HG02943 (cell line): ENCODE measurements around the gene IGSF22.

Experiments used
- ATAC-seq: cut with Tn5 transposase; IDR thresholded peaks from one replicate; pipeline ENCODE4 v1.9.1; 2021; ENCODE audit warnings: mild to moderate bottlenecking, low read depth, moderate library complexity; ENCODE audit not compliant: unreplicated experiment

IGSF22 gene

GRCh38 chr11:18745251-18745650 is 19.3 kb upstream of the IGSF22 start:
- ATAC-seq, result no peak

DNA sequence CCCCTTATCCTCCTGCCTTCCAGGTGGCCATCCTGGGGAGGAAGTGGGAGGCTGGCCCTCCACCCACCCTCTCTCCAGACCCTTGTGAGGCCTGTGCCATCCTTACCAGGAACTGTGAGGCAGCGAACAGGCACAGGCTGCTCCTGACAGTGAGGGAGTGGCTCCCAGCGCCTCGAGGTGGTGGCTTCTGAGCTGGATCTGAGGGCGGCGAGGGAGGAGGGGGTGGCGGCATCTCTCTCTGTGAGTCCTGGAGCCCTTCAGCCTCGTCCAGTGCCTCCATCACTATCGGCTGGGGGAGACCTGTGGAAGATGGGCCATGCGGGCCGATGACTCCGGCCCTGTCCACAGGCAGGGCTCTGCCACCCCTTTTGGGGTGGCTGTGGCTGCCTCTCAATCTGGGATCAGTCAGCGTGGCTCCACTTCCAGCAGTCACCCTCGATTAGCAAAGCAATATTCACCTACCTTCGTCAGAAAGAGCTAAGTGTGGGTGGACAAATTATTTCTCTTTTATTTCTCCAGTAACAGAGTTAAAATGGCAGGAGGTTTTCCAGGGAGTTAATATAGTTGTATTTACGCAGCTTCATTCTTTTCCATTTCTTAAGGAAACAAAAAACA is 18.0 kb upstream of the IGSF22 start:
- no peak for ATAC-seq

DNA sequence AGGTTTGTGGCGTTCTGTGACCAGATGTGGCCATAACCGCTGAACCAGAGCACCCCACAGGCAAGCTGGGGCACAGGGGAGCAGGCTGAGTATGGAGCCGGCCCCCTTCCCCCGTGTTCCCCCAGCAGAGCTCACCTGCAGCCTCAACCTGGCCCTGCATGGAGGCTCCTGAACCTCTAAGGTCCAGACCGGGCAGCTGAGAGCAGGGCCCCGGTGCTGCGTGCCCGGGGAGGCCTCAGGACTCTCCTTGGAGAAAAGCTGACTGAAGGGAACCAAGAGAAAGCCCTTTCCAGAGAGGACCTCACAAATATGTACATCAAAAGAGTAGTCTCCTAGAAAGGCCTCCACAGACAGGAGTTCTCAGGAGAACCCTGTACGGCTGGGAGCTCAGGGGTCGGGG is 17.4 kb upstream of the IGSF22 start:
- ATAC-seq, result no peak

DNA sequence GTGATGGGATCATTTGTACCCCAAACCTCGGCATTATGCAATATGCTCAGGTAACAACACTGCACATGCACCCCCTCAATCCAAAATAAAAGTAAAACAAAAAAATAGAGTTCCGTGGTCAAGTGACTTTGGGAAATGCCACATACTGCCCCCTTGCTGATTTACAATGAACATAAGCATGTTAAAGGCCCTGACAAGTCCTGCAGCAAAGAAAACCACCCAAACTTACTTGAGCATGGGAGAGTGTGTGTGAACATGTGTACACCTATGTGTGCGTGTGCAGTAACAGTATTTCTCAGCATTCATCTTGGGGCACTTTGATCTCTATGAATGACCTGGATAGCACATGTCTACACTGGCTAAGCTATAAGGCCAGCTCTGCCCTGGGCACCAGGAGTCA is 15.8 kb upstream of the IGSF22 start:
- no peak for ATAC-seq

- ATAC-seq, result no peak
Observed at GRCh38 chr11:18739685-18740084, 13.7 kb upstream of the IGSF22 start.

DNA sequence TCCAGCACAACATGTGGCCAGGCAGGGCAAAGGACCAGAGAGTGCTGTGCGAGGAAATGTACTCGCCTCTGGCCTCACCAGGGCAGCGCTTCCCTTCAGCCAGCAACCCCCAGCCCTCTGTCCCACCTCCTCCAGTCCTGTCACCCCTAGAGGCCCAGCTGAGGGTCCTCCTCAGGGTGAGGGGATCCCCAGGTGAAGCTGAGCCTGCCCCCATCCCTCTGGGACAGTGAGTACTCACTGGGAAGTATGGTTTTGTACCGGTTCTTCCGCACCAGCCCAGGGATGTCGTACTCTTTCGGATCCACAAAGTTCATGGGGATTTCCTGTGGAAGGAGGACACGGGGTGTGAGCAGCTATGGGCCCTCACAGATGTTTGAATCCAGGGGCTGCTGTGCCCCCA is 11.7 kb upstream of the IGSF22 start:
- no peak for ATAC-seq

DNA sequence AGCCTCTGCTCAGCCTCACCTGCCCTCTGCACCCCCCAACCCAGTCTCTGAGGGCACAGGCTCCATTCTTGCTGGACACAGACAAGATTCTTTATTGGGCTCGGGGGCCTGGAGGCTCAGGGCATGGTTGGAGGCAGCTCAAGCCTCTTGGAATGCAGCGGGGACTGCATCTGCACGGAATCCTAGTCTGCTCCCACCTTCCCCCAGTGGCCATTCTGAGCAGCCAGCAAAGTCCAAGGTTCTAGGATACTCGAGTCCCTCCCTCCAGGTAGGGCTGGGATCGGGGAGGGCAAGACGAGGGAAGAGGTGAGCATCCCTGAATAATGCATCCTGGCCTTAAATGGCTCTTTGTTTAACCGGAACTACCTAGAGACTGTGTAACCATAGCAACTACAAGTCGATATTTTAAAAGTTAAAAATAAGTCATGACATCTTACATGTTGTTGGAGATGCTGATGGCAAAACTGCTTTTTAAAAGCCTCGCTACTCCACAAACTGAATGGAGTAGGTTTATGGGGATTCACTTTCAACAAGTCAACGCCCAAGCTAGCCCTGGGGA is 10.7 kb upstream of the IGSF22 start:
- ATAC-seq, result no peak

DNA sequence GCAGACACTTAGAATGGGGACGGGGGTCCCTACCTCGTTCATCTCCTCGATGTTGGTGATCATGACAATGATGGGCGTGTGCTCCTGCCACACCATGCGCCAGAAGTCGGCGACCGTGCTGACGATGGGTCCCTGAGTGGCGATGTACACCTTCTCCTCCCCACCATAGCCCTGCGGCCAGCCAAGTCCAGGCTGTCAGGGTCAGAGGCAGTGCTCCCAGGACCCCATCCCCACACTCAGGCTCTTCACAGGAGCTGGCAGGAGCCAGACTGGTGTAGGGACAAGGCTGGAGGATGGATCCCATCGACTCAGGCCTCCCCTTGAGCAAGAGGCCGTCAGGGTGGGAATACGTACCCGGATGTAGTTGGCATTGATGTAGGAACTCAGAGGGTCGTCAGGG is 7.2 kb upstream of the IGSF22 start:
- no peak for ATAC-seq

GRCh38 chr11:18731949-18732821 is 6.2 kb upstream of the IGSF22 start:
- no peak for ATAC-seq

GRCh38 chr11:18731441-18731840 is 5.5 kb upstream of the IGSF22 start:
- no peak for ATAC-seq

DNA sequence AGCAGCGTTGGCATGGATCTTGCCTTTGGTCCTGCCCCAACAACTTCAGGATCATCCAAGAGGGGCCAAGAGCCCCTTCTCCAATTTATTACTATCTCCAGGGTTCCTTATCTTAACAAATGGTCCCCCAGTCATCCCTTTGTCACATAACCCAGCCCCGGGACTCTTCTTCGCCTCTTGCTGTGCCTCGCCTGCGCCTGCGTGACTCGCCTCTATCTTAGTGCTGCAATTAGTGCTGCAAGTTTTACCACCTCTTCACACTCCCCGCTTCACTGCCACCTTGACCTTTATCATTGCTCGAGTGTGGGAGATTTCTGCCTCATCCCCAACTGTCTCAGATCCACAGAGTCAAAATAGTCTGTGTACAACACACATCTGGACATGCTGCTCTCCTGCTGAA is 4.0 kb upstream of the IGSF22 start:
- ATAC-seq, result no peak

- ATAC-seq, result no peak
Observed at GRCh38 chr11:18729426-18729825, 3.4 kb upstream of the IGSF22 start.

DNA sequence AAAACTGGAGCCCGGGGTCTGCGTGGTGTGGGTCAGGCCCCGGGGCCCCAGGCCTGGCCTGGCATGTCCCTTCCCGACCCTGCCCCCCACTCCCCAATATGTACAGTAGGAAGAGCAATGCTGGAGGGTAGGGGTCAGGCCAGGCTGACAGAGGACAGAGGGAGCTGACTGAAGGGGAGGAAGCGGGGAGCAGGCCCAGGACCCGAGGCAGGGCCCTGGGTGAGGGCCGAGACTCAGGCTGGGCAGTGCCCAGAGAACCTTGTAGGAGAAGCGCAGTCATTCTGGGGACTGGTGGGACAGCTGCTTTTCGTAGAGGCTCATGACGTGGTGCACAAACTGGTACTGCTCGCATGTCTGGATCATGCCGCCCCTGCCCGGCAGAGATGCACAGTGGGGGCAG is 2.7 kb upstream of the IGSF22 start:
- ATAC-seq, result no peak

DNA sequence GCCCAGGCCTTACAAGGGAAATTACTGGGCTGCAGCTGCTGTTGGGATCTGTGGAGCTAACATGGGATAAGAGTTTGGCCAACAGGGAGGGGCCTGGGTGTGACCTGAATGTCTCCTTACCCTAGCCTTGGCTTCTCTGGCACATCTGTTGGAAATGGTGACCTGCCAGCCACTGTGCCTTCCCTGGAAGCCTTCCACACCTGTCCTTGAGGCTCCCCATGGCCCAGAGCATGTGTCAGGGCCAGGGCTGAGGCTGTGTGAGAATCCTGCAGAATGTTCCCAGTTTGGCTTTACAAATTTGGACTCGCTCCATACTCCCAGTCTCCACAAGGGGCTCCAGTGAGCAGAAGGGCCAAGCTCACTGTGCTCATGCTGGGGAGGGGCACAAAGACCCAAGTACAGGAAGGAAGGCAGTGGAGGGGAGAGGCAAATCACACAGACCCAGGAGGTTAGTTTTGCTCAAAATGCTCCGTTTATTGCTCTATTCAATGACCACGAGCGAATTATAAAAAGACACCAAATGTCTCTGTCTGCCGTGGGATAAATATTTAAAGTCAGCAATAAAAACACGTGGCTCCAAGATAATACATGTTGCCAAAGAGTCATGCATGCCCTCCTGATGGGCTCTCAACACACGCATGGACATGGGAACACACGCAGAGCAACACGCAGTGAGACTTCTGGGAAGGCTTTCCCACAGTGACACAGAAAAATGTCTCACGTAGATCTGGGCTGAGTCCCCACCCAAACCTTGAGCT is 1.7 kb upstream of the IGSF22 start:
- no peak for ATAC-seq

DNA sequence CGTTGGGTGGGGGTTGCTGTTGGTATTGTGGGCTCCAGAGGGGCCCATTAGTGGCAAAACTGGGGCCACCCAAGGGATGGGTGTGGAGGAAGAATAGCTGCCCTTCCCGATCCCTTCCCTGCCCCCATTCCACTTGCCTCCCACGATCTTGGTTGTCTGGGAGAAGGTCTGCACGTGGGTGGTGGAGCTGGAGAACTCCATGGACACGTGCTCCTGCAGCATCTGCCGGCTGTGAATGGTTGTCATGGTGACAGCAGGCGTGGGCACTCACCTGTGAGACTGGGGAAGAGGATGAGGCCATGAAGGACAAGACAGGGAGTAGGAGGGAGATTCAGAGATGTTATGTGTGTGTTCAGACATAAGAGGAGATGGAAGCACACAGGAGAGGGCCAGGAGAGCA is 2.0 kb downstream of the IGSF22 start:
- ATAC-seq, result no peak

DNA sequence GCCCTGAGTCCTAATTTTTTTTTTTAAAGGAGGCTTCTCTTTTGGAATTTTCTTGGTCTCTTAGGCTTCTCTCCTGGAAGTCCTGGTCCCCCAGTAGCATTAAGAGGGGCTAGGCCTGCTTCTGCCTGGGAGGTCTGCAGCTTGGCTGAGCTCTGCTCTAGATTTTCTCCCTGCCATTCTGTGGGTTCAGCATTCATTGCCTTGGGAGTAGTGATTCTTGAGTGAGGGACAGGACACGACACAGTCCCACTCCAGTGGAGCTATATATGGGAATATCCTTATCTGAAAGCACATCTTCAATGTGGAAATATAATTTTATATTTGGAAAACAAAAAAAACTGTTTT is 3.7 kb downstream of the IGSF22 start:
- no peak for ATAC-seq

DNA sequence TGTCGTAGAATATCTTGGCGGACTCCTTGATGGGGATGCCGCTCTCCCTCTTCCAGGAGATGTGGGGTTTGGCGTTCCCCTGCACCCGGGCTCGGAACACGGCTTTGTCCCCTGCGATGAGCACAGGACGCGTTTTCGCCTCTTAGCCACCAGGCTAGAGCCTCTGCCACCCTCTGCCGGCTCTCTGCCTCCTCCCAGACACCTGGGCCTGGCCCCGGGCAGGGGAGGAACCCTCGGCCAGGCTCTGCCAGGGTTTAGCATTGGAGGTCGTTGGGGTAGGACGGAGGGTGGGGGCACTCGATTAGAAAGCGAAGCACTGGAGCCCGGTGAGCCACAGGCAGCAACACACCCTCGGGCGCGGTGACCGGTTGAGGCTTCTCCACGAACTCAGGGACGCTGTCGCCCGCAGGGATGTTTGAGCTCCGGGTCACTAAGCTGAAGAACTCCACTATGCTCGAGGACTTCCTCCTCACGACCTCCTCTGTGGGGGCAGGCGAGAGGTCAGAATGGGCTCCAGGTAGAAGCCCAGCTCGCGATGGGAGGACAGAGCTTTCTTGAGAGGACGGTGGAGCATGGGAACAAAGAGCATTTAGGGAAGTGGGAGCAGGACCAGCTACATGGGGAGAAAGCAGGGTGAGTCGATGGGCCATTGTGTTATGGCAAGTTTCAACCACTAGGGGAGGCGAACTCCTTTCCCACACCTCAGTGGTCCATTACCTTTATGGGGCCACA is 4.3 kb downstream of the IGSF22 start:
- ATAC-seq, result peak; percentile 56

DNA sequence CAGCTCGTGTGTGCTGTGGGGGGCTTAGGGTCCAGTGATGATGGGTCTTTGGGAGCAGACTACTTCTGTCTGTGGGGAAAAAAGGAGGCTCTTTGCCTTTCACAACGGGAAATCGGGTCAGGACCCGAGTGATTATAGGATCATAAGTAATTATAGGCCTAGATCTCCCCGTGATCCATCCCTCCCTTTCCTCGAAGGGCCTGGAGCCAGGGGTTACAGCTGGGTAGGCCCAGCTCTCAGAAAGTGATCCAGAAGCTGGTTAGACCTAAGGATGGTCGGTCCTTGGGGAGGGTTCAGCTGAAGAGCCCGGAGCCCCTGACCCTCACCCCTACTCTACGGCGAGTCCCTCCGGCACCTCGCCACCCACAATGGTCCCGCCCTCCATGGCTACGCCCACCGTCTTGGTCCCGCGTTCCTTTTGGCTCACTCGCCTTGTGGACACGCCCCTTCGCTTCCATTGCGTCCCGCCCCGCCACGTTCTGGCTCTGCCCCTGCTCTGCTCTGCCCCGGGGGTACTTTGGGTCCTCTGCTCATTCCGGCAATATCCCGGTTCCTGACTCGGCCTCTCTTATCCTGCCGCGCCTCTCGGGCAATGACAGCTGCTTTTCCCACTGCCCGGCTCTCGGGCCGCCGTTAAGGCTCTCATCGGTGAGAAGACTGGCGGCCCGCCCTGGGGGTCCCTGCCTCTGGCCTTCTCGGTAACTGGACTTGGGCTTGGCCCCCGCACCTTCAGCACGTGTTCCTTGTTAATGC is 5.0 kb downstream of the IGSF22 start:
- ATAC-seq, result peak; percentile 54

DNA sequence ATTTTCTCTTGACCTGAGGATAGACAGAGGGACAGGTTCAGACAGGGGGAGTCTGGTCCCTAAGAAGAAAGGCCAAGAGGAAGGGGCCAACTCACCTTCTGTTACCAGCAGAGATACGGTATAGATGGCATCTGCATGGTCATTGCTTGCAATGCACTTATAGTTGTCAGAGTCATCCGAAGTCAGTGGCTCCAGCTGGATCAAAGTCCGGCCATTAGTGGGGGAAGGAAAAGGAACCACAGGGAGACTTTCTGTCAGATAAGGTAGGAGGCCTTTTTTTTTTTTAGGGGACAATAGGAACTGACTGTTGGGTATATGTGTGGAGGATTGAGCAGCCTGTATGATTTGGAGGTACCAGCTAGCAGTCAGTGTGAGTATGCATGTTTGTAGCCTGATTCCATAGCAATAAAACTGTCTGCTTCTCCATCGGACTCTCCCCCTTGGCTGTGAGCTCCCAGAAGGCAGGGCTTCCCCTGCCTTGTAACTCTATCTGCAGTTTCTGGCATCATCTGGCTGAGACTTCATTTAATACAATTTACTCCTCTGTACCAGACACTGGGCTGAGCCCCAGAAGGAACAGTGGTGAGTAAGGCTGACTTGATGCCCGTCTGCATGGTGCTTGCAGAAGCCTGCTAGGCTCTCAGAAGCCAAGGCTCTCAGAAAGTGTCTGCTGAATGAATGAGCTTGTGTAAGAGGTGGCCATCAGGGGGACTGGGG is 5.7 kb downstream of the IGSF22 start:
- no peak for ATAC-seq
